NCI-H1092 (cell line): ENCODE data around the gene LYZL6.

Experiments used
- DNase-seq: peaks from one replicate; lab custom pipeline; 2025; lab: John Stamatoyannopoulos, UW

LYZL6 gene, protein sequence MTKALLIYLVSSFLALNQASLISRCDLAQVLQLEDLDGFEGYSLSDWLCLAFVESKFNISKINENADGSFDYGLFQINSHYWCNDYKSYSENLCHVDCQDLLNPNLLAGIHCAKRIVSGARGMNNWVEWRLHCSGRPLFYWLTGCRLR

DNA sequence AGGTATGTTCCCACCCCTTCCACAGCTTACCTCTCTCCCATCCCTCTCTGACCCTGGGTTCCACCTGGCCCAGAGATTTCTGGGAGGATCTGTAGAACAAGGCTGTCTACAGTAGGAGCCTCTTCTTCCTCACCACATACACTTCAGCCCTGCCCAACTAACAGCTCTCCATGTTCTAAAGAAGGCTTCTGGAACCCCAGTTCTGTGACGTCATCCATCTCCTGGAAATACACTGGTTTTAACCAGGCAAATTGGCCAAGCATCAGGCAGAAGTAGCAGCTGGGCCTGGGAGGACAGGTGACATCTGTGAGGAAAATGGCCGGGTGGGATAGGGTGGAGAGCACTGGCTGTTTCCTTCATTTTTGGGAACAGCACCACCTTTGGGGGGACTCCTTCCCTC, at the start of gene LYZL6:
LYZL6 (minus strand) TSS at position 177 of the 400 bp plus-strand sequence. CDS start 4,357 bp downstream, outside the sequence.
- DNase-seq: no peak

DNA sequence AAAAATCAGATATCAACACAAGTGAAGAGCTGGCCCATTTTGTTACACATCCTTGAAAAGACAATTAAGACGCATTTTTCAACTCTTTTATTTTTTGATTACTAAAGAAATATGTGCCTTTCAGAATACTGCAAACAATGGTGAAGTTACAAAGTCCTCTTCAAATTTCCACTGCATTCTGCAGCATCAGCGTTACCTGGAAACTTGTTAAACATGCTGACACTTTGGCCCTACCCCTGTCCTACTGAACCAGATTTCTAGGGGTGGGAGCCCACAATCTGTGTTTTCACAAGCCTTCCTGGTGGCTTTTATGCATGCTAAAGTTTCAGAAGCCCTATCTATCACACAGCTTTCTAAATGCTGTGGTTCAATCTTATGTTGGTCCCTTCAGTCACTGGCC, 47.6 kb upstream of the LYZL6 start:
- no peak for DNase-seq

DNA sequence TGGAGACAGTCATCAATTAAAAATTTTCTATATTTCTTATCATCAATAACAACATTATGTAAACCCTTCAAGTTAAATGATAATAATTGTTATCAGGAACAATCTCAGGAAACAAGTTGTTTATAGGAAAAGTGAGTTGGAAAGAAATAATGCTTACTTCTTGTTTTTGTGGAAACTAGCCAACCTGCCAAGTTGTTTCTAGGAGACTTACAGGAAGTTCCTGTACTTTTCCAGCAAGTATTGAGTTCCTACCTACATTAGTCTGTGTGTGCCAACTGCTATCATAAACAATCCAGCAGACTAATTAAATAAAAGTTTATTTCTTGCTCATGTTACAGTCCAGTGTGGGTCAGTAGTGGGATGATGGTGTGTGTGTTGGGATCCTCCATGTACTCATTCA, 44.7 kb upstream of the LYZL6 start:
- DNase-seq: no peak

DNA sequence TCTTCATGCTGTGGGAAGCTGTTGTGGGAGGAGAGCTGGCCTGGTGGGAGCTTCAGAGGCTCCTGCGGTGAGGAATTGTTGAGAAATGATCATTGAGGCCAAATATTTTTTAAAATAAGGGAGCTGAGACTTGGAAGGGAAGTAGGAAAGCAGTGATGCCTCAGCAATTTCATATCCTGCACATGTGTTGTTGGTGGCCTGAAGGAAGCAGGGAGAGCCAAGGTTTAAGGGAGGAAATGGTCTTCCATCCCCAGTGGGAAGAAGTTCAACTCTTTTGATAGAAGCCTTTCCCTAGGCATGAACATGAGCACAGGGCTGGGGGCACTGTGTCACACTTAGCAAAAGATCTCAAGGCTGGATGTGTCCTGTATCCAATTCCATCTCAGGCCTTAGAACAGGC, 43.1 kb upstream of the LYZL6 start, which contains the start of gene CCL14:
CCL14 (minus strand) TSS at position 87 of the 400 bp plus-strand sequence; CDS start at position 7, 80 bp downstream.
- no peak for DNase-seq

DNA sequence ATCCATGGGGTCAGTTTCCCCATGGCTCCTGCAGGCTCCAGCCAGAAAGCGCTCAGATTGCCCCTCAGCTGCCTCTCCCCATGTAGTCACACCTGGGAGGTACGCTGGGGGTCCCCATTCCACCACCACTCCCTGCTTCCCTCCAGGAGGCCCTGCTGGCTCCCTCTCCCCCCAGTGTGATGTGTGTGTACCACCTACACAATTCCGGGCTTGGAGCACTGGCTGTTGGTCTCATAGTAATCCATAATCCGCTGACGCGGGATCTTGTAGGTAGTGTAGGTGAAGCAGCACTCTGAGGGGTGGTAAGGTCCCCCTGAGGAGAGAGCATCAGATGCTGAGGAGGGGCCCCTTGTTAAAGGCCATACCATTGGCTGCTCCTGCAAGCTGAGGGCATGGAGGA, 40.6 kb upstream of the LYZL6 start:
- no peak for DNase-seq

DNA sequence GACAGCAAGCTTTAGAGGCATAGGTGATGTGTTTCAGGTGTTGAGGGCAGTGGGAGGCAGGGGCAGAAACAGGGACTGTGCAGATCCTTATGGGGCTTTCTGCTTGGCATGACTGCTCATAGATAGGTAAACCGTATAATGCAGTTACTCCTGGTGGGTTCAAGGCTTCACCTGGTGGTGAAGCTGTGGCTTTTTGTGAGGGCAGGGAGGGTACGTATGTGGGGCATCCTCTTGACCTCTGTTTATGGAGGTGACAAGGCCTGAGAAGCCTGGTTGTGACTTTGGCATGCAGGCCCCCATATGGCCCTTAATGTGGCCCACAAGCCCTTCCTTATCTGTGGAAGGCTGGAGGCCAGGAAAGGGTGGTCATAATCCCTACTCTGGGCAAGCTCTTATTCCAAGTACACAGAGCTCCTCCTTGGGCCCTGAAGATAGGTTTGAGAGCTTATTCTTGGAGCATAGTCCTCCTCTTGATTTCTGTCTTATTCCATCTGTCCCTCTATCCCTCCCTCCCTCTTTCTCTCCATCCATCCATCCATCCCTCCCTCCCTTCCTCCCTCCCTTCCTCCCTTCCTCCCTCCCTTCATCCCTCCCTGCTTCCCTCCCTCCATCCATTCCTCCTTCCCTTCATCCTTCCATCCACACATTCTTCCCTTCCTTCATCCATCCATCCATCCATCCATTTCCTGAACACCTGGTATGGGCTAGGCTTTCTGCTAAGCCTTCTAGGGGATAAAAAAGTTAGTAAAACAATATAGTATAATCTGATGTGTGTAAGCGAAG, 39.1 kb upstream of the LYZL6 start:
- DNase-seq: no peak

DNA sequence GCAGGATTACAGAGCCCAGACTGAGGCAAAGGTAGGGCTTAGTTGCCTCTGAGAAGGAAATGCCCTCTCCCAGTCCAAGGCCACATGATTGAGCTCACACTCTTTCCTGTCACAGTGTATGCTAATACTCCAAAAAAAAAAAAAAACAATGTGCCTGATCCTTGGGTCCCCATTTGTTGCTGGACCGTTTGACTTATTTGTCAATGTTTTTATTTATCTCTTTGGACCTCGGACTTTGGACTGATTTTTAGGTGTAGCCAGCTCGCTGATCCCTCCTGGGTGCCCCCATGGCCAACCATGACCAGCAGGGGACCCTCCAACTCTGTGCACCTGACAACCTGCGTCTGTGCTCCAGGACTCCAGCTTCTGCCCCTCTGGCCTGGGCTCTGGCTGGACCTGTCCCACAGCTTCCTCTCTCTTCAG, 38.4 kb upstream of the LYZL6 start:
- DNase-seq: no peak

DNA sequence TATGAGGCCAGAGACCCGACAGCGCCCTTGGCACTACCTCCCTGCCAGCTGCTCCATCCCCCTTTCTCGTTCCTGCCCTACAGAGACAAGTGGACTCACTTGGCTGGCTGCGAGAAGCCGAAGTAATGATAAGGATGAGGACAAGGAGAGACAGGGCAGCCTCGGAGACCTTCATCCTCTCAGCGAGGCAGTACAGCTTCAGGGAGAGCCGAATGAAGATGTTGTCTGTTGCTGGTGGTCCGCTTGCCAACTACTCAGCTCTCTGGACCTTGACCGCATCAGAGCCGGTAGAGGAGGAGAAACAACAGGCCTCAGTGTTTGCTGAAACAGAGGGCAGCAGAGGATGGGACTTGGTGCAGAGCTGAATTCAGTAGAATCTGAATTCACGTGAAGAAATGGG, 37.7 kb upstream of the LYZL6 start, which contains the start of gene CCL16:
CCL16 (minus strand) TSS at position 252 of the 400 bp plus-strand sequence; CDS start at position 175, 77 bp downstream.
- no peak for DNase-seq

DNA sequence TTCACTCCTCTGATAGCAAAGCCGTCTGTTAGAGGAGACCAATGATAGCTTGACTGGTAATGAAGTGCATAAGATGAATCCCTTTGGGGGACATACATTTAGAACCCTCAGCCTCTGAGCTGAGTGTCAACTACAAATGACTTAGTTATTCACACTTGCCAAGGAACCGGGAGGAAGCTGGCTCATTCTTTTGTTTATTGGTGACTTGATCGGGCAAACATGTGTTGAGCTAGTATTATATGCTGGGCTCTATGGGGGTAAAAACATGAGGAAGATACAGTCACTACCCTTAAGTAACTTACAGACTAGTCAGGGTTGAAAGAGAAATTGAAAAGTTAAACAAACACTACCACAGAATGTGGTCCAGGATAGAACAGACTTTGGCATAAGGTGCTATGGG, 34.8 kb upstream of the LYZL6 start:
- no peak for DNase-seq

DNA sequence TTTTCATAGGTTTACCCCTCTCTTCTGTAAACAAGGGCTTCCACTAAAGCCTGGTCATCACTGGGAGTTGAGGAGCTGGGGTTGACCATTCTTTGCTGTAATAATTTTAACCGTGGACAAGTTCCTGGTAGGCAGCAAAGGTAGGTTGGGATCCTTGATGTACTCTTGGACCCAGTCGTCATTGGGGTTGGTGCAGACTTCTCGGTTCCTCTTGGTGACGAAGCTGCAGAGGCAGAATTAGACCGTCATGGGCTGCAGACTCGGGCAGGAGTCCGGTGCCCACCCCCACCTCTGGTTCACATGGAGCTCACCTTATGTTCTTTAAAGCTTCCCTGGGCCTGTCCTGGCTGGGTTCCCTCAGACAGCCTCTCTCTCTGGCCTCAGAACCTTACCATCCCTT, 34.0 kb upstream of the LYZL6 start:
- DNase-seq: no peak

DNA sequence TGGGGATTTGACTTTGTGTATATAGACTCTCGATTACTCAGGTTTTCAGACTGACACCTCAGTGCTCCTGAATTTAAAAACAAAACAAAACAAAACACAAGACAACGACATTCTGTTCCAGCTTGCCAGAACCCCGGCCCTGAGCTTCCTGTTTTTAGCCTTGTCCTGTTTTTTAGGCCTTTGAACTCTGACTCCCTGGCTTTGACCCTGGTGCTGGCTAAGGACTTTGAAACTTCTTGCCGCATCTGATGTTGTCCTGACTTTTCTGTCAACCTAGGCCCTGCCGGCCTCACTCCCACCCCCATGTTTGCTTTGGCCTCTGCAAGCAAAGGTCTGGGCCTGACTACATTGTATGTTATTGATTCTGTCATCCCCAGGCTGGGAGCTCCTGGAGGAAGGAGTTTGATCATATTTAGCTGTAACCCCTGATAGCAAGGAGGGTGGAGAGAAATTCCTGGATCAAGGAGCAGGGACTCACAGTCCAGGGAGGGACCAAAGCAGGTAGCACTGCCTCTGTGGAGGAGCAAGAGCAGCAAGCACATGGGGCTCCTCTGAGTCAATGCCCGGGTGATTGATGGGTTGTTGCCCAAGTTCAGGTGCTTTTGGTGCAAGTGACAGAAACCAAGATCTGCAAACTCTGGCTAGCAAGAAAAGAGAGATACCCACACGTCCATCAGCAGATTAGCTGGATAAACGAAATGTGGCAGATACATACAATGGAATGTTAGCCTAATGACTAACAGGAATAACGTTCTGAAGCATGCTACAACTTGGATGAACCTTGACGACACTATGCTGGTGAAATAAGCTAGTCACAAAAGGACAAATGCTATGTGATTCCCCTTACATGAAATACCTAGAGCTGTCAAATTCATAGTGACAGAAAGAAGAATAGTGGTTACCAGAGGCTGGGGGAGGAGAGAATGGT, 30.1 kb upstream of the LYZL6 start:
- DNase-seq: no peak

DNA sequence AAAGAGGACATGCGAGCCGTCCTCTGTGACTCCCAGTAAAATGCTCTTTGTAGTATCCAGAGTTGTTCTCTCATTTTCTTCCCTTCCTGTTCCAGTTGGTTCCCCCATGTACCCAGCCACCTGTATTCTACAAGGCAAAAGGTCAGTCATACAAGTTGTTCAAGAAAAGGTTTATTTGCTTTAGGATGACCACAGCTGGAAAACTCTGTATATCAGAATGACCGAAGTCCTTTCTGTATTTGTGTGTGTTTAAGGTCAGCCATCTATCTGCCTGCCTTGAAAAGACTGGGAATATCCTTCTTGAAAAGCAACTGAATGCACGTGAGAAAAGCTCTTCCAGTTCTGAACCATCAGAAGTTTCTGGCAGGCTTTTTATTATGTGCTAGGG, 29.4 kb upstream of the LYZL6 start:
- DNase-seq: no peak

DNA sequence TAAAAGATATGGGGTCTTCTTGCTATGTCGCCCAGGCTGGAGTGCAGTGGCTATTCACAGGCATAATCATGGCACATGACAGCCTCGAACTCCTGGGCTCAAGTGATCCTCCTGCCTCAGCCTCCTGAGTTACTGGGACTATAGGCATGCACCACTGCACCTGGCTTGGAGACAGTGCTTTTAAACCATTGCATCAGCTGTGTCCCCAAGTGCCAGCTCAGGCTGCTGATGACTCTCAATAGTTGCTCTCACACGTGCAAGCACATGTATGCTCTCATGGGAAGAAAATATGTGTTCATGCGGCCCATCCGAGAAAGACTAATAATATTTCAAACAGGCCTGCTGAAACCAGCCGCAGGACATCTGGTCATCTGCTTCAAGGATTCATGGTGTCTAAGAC, 29.0 kb upstream of the LYZL6 start:
- DNase-seq: no peak

DNA sequence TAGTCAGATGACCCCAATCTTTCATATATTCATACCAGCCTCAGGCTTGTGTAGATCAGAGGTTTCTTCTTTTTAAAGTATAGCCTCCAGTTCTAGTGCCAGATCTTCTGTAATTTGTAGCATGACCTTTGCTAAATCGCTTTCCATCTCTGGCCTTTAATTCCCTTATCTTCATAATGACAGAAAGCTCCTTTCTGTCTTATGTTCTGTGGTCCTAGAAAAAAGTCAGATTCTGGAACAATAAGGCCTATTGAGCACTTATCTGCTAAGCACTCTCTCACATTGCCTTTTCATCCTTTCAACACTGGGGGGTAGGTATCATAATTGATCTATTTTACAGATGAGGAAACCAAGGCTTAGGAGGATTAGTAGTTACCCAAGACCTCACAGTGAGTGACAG, 28.6 kb upstream of the LYZL6 start:
- no peak for DNase-seq

DNA sequence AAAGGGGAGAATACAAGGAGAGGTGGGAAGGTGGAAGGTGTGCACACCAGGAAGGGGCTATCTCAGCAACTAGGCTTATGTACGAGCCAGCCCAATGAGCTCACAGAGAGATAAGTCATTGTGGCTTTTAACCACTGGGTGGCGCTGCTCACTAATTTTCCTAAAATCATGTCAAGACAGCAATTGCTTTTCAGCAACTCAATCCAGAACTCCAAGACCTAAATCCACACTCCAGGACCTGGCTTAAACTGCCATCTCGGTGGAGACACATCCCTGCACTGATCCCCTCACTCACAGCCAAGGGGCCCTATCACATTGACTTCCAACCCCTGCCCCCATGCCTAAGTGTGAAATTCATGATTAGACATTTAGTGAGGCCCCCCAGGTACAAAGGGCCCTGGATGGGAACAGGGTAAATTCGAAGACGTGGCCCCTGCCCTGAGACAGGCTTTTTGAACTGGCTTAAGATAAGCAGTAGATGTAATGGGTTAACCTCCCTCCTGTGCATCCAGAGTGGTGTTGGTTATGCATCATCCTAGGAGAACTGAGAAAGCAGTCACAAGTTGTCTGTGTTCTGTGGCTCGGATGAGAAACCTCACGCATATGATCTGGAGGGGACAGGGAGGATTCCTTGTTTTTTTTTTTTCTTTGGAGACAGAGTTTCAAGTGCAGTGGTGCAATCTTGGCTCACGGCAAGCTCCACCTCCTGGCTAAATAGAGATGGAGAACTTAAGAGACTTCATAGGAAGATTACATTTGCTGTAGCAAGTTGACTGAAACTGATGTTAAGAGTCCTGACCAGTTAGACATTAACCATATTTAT, 26.3 kb upstream of the LYZL6 start:
- peak; percentile 78 for DNase-seq

DNA sequence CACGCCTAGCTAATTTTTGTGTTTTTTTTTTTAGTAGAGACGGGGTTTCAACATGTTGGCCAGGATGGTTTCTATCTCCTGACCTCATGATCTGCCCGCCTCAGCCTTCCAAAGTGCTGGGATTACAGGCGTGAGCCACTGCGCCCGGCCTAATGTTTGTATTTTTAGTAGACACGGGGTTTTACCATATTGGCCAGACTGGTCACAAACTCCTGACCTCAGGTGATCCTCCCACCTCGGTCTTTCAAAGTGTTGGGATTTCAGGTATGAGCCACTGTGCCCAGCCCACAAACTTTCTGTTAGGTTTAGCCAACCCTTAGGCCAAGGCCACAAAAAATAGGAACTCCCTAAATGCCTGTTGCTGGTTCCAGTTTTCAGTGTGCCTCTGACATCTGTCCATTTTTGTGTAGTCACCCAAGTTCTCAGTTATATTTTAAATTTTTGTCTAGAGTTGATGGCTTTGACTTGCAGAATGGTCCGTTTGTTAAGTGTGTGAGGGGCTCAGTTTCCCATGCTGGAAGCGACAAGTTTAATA, 25.1 kb upstream of the LYZL6 start:
- no peak for DNase-seq

DNA sequence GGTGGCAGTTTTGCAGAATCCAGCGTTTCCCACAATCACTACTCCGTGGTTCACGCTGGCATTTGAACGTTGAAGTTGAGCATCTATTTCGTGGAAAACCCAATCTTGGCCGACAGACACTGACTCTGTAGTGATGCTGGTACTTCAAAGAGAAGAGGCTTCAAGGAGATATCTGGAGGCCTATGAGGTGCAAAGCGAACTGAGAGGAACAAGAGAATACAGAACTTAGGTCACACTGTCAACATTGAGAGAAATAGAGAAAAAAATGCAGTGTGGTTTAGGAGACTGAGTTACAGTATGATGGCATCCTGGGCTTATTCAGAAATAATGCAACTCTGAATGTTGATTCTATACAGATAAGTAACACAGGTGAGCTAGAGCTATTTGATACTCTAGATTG, 21.8 kb upstream of the LYZL6 start:
- no peak for DNase-seq

DNA sequence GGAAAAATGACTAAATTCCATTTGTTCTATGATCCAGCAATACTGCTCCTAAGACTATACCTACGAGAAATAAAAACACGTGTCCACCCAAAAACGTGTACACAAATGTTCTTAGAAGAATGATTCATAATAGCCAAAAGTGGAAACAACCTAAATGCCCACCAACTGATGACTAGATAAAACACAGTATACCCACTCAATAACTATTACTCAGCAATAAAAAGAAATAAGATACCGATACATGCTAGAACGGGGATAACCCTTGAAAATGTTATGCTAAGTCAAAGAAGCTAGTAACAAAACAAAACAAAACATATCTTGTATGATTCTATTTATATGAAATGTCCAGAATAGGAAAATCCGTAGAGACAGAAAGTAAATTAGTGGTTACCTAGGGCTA, 20.1 kb upstream of the LYZL6 start:
- DNase-seq: no peak

DNA sequence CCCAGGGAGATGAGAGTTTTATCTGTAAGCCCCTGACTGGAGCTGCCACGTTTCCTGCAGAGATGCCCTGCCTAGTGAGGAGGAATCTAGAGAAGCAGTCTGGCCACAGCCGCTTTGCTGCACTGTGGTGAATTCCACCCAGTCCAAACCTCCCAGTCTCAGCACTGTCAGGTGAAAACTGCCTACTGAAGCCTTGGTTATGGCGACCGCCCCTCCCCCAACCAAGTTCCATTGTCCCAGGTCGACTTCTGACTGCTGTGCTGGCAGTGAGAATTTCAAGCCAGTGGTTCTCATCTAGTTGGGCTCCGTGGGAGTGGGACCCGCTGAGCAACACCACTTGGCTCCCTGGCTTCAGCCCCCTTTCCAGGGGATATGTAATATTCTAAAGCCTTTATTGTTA, 10.2 kb upstream of the LYZL6 start:
- no peak for DNase-seq

DNA sequence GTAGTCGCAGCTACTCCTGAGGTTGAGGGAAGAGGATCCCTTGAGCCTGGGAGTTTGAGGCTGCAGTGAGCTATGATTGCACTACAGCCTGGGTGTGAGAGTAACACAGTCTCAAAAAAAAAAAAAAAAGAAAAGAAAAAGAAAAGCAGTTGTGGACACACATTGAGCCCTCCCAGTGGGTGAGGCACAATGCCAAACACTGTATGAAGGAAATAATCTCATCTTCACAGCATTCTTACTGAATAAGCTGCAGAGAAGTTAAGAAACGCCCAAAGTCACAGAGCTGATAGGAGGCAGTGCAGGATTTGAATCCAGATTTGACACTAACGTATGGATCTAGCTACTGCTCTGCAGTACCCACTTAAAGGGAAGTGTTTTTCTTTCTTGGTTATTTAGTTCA, 5.9 kb upstream of the LYZL6 start:
- no peak for DNase-seq

DNA sequence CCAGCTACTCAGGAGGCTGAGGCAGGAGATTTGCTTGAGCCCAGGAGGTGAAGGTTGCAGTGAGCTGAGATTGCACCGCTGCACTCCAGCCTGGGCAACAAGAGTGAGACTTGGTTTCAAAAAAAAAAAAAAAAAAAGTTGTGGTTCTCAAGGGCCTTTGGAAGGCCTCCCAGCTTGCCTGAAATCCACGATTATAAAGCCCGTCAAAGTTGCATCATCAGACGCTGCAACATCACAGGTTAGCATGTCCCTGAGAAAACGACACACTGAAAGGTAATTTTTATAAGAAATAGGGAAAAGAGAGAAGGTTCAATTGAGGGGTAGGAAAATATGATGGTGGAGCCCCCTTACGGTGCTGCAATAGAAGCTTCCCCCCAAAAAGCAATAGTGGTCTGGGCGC, 4.6 kb upstream of the LYZL6 start:
- no peak for DNase-seq
